Astrocyte of the cerebellum (primary cell): ENCODE data around the gene PTGDS.
A peak's percentile ranks its signal among the peaks of the same experiment; 100 is the strongest.

Experiments used
- DNase-seq: peaks from one replicate; pipeline ENCODE4 v3.0.0-alpha.2; 2011; ENCODE audit warnings: low read depth
- H3K4me3 ChIP-seq: 2 replicates; pipeline ENCODE4 v1.5.1; 2011; ENCODE audit warnings: mild to moderate bottlenecking, low read depth, low read length, moderate library complexity
- in situ Hi-C: cut with HindIII; loops from 2 replicates; pipeline ENCODE4 v1.10.0; 2017; ENCODE audit warnings: low sequenced_read_pairs
- TF ChIP-seq, protein P1 (sequence below): IDR thresholded peaks from 2 replicates; pipeline ENCODE4 v1.5.1; 2012; ENCODE audit warnings: low read length, low read depth, moderate library complexity, mild to moderate bottlenecking; ENCODE audit errors: missing control alignments

The PTGDS gene

DNA sequence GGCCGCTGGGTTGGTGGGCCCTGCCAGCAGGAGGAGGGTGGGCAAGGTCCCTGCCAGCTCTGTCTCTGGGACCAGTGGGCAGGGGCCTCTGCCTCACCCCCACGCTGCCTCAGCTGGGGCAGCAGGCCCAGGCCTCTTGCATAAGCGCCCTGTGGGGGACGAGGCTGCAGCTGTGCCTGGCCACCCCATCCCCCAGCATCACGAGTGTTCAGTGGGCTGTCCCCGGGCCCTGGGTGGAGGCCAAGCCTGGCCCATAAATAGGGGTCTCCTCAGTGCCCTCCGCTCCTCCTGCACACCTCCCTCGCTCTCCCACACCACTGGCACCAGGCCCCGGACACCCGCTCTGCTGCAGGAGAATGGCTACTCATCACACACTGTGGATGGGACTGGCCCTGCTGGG, at the start of gene PTGDS:
TSS of gene PTGDS (plus strand) at position 282 of the 400 bp plus-strand sequence. CDS start at position 357, 75 bp downstream.
- in situ Hi-C loops = no loop called here

DNA sequence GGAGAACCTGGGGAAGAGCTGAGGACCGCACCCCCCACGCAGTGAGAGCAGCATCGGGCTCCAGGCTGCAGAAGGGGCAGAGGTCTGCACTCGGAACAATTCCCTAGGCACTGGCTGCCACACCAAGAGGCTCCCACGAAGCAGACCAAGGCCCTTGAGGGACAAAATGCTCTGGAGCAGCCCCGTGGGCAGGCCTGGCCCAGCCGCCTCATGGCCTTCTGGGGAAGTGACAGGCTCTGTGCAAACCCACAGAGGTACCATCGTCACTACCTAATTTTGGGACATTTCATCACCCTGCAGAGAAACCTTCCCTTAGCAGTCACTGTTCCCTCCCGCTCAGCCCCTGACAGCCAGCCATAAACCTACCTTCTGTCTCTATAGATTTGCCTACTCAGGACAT, 48.7 kb upstream of the PTGDS start:
- in situ Hi-C loops = no loop called here
- no peak for DNase-seq
- H3K4me3 ChIP-seq = no peak overlapping the region
- TF ChIP-seq, protein P1, sequence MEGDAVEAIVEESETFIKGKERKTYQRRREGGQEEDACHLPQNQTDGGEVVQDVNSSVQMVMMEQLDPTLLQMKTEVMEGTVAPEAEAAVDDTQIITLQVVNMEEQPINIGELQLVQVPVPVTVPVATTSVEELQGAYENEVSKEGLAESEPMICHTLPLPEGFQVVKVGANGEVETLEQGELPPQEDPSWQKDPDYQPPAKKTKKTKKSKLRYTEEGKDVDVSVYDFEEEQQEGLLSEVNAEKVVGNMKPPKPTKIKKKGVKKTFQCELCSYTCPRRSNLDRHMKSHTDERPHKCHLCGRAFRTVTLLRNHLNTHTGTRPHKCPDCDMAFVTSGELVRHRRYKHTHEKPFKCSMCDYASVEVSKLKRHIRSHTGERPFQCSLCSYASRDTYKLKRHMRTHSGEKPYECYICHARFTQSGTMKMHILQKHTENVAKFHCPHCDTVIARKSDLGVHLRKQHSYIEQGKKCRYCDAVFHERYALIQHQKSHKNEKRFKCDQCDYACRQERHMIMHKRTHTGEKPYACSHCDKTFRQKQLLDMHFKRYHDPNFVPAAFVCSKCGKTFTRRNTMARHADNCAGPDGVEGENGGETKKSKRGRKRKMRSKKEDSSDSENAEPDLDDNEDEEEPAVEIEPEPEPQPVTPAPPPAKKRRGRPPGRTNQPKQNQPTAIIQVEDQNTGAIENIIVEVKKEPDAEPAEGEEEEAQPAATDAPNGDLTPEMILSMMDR = no peak

More for the DNA sequence above, at the start of gene PTGDS:
- no peak for DNase-seq
- H3K4me3 ChIP-seq = peak within 1 kb of the TSS; percentile 40
- TF ChIP-seq, protein P1 = no peak

DNA sequence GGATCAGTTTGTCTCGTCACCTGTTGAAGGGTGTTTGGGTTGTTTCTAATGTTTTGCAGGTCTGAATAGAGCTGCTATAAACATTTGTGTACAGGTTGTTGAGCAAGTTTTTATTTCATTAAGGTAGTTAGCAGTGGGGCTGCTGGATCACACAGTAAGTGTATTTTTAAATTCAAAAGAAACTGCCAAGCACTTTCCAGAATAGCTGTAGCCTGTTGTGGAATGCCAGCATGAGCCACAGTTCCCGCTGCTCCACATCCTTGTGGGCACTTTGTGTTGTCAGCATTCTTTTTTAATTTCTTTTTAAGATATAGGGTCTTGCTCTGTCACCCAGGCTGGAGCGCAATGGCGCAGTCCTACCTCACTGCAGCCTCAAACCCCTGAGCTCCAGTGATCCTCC, 47.3 kb upstream of the PTGDS start:
- TF ChIP-seq, protein P1 = no peak
- no peak overlapping the region for H3K4me3 ChIP-seq
- no peak for DNase-seq
- in situ Hi-C loops = no loop called here

DNA sequence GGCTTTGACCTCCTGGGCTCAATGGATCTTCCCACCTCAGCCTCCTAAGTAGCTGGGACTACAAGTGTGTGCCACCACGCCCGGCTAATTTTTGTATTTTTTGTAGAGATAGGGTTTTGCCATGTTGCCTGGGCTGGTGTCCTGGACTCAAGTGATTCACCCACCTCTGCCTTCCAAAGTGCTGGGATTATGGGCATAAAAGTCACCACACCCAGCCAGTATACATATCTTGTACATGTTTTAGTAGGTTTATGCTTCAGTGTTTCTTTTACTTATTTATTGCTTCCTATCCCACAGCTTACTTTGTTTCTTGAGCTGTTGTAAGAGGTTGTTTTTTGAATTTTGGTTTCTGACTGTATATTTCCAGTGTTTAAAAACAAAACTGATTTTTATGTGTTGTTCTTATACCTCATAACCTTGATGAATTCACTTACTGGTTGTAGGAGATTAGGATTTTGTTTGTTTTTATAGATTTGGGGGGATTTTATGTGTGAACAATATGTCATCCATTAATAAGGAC, 45.6 kb upstream of the PTGDS start:
- TF ChIP-seq, protein P1 = no peak
- DNase-seq = no peak
- in situ Hi-C loops = no loop called here
- H3K4me3 ChIP-seq = no peak overlapping the region

DNA sequence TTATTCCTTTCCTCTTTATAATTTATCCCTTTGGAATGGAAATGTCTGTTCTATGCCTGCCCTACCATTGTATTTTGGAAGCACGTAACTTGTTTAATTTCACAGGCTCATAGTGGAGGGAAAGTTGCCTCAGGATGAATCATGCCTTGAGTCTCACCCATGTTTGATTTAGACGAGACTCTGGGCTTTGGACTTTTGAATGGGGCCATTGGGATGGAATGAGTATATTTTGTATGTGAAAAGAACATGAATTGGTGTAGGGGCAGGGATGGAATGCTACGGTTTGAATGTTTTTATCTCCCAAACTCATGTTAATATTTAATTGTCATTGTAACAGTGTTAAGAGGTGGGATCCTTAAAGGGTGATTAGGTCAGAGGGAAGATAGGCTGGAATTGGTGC, 43.0 kb upstream of the PTGDS start:
- TF ChIP-seq, protein P1 = no peak
- in situ Hi-C loops = no loop called here
- no peak for DNase-seq
- no peak overlapping the region for H3K4me3 ChIP-seq

DNA sequence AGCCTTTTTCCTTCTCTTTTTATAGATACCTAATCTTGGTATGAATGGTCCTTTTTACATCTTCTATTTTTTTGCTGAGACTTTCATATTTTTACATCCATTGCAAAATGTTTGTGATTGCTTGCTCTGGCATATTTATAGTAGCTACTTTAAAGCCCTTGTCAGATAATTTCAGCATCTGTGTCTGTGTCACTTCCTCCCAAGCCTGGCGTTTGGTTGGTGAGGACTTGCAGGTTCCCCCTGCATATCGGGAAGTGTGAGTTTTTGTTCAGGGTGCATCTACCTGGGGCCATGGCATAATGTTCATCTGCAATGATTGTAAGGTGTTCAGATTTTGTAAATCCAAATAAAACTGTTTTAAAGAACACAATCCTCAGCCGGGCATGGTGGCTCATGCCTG, 41.7 kb upstream of the PTGDS start:
- no peak for DNase-seq
- in situ Hi-C loops = no loop called here
- TF ChIP-seq, protein P1 = no peak
- H3K4me3 ChIP-seq = no peak overlapping the region
